ENCODE results near the gene GGTLC1.

GRCh38 chr20:23998392-23998791 is 9.8 kb upstream of the GGTLC1 start:
- no peak for TF ChIP-seq REST (IDR thresholded peaks at IDR 0.05)
- TF ChIP-seq KDM5A (IDR thresholded peaks at IDR 0.05), result no peak
- TF ChIP-seq CTCF (IDR thresholded peaks at IDR 0.05), result no peak
- TF ChIP-seq POLR2AphosphoS2 (conservative IDR thresholded peaks at IDR 0.05; ENCODE audit: low read length), result no peak
- TF ChIP-seq KDM1A (IDR thresholded peaks at IDR 0.05; ENCODE audit: low read depth), result no peak
- no peak for TF ChIP-seq USF2 (IDR thresholded peaks at IDR 0.05)
- no peak for TF ChIP-seq CEBPB (IDR thresholded peaks at IDR 0.05)
- no peak for TF ChIP-seq EHF (CRISPR knock-in tag; IDR thresholded peaks at IDR 0.05)
- TF ChIP-seq RFX5 (IDR thresholded peaks at IDR 0.05), result no peak

Data from A549 (cell line).